OCI-LY7 (cell line): ENCODE measurements around the gene ATP1A3. TPM values are rescaled to one million over a fixed set of nuclear protein-coding genes. Genes with fewer than 3 reads are reported as not detected.

Experiments
- BruUV-seq: library from RNA; stranded (reverse); fragments of 400-500 nt; replicated peaks from 2 replicates; lab custom pipeline; 2021; lab: Mats Ljungman, UMichigan
- CTCF ChIA-PET: fragments of 300-600 bp; sonication (Branson Sonifier 250); formaldehyde crosslinking; loops from one replicate; lab custom pipeline; 2022; ENCODE audit warnings: antibody characterized with exemption; ENCODE audit not compliant: unreplicated experiment; lab: Charles Lee
- POLR2A ChIA-PET: fragments of 300-600 bp; sonication (Branson Sonifier 250); formaldehyde crosslinking; loops from one replicate; lab custom pipeline; 2022; ENCODE audit warnings: antibody characterized with exemption; lab: Charles Lee
- DNase-seq: peaks from one replicate; pipeline ENCODE4 v3.0.0-alpha.2; 2015; ENCODE audit warnings: low spot score
- H2AFZ ChIP-seq: fragments of 200-600 bp; sonication (generic), shearing (Covaris generic); 2 replicates; pipeline ENCODE4 v1.6.1; 2014; ENCODE audit warnings: mild to moderate bottlenecking, antibody characterized with exemption, low read length, moderate library complexity
- H3K27ac ChIP-seq: fragments of 200-600 bp; sonication (generic); 2 replicates; pipeline ENCODE4 v1.5.1; 2014; ENCODE audit warnings: mixed run types, low read depth, mild to moderate bottlenecking, moderate library complexity, low read length, inconsistent platforms; ENCODE audit not compliant: poor library complexity, severe bottlenecking
- H3K36me3 ChIP-seq: fragments of 200-600 bp; sonication (generic); 2 replicates; pipeline ENCODE4 v1.6.1; 2014; ENCODE audit warnings: mild to moderate bottlenecking, antibody characterized with exemption, low read length, moderate library complexity, mixed read lengths; ENCODE audit not compliant: insufficient read depth
- H3K4me1 ChIP-seq: fragments of 200-600 bp; sonication (generic); 2 replicates; pipeline ENCODE4 v1.5.1; 2014; ENCODE audit warnings: mild to moderate bottlenecking, low read length; ENCODE audit not compliant: insufficient read depth, poor library complexity, severe bottlenecking
- H3K4me2 ChIP-seq: fragments of 200-600 bp; sonication (generic); 2 replicates; pipeline ENCODE4 v1.6.1; 2014; ENCODE audit warnings: mild to moderate bottlenecking, low read length
- H3K4me3 ChIP-seq: fragments of 200-600 bp; sonication (generic); 2 replicates; pipeline ENCODE4 v1.5.1; 2014; ENCODE audit warnings: mild to moderate bottlenecking, low read depth, low read length; ENCODE audit not compliant: poor library complexity, severe bottlenecking
- H3K79me2 ChIP-seq: fragments of 200-600 bp; sonication (generic); 2 replicates; pipeline ENCODE4 v1.6.1; 2016; ENCODE audit warnings: low read depth, mild to moderate bottlenecking, low read length, moderate library complexity, mixed read lengths; ENCODE audit not compliant: insufficient read depth
- H3K9me2 ChIP-seq: fragments of 200-600 bp; sonication (generic); 2 replicates; pipeline ENCODE4 v1.6.1; 2016; ENCODE audit warnings: mild to moderate bottlenecking, low read length, mixed read lengths; ENCODE audit not compliant: insufficient read depth
- H3K9me3 ChIP-seq: fragments of 200-600 bp; sonication (generic); 2 replicates; pipeline ENCODE4 v1.6.1; 2014; ENCODE audit warnings: mild to moderate bottlenecking, mixed run types, low read length, mixed read lengths
- H4K20me1 ChIP-seq: fragments of 200-600 bp; sonication (generic); 2 replicates; pipeline ENCODE4 v1.6.1; 2014; ENCODE audit warnings: mild to moderate bottlenecking, antibody characterized with exemption, low read length, moderate library complexity, mixed read lengths; ENCODE audit not compliant: insufficient read depth
- CTCF ChIP-seq: fragments of 200-600 bp; sonication (generic); conservative IDR thresholded peaks from 2 replicates; pipeline ENCODE4 v1.5.1; 2014; ENCODE audit warnings: mild to moderate bottlenecking, antibody characterized with exemption, low read length, moderate library complexity, mixed read lengths
- EZH2phosphoT487 ChIP-seq: fragments of 200-600 bp; sonication (generic); IDR thresholded peaks from 2 replicates; pipeline ENCODE4 v1.6.1; 2018; ENCODE audit warnings: low read depth, borderline replicate concordance, mild to moderate bottlenecking, mixed run types, antibody characterized with exemption, low read length, moderate library complexity, mixed read lengths
- intact Hi-C: fragments of 100-400 bp; cut with micrococcal nuclease; formaldehyde crosslinking; loops from one replicate; pipeline ENCODE4 v1.10.0; 2022; ENCODE audit not compliant: unreplicated experiment
- total RNA-seq, 2 experiments: library from RNA; depleted of rRNA in 1 of 2; stranded (reverse); fragments of >200 nt in 1 of 2; shearing (Covaris generic) in 1 of 2; gene quantifications; 2 replicates each; pipeline ENCODE4 v1.2.3, GENCODE V29; 2014 to 2022

Gene ATP1A3
- total RNA-seq, 2 experiments from 2014 or later = 9.3 to 33.0 TPM

- CTCF ChIA-PET = no interaction called here
- Histone ChIP-seq H3K9me2 (no peaks in the 10 kb centered on the region), H4K20me1 (no peaks in the 10 kb centered on the region), H3K27ac (no peak overlapping the region), H2AFZ (no peak overlapping the region), H3K9me3 (no peaks in the 10 kb centered on the region), H3K4me3 (no peak overlapping the region), H3K4me2 (no peak overlapping the region), H3K36me3 (0 out of 2 replicates have a peak, but pooled peaks cover 2% of the 10 kb centered on the region), H3K79me2 (no peaks in the 10 kb centered on the region), H3K4me1 (peaks cover 40% of the 10 kb centered on the region)
- no peak for DNase-seq
- TF ChIP-seq EZH2phosphoT487 (no peak), CTCF (no peak)
- BruUV-seq = TSS peak; percentile 63
- POLR2A ChIA-PET = no interaction called here
- intact Hi-C loops = no loop called here
Observed at GRCh38 chr19:41924151-41925145, 69.6 kb downstream of the ATP1A3 start.

- BruUV-seq = no TSS peak
- H3K9me2 ChIP-seq = no peaks in the 10 kb centered on the region
- intact Hi-C loops = no loop called here
- 0 out of 2 replicates have a peak, but pooled peaks cover 2% of the 10 kb centered on the region for H3K36me3 ChIP-seq
- H3K9me3 ChIP-seq = no peaks in the 10 kb centered on the region
- H3K4me2 ChIP-seq = 0 out of 2 replicates have a peak overlapping the region, but pooled peaks have one; percentile 3
- TF ChIP-seq CTCF (no peak), EZH2phosphoT487 (no peak)
- H3K4me1 ChIP-seq = peaks cover 29% of the 10 kb centered on the region
- no peak for DNase-seq
- ChIA-PET POLR2A (no interaction called here), CTCF (no interaction called here)
- H4K20me1 ChIP-seq = no peaks in the 10 kb centered on the region
- H2AFZ ChIP-seq = no peak overlapping the region
- H3K27ac ChIP-seq = peak overlapping the region; percentile 11
- H3K79me2 ChIP-seq = no peaks in the 10 kb centered on the region
- no peak overlapping the region for H3K4me3 ChIP-seq
Observed at GRCh38 chr19:41923045-41923788, 70.8 kb downstream of the ATP1A3 start.
